ENCODE results near the gene FIGN.

- TF ChIP-seq CTCF (IDR thresholded peaks at IDR 0.05; ENCODE audit: low read depth, low read length), result no peak
- no peak for TF ChIP-seq MYC (IDR thresholded peaks at IDR 0.05; ENCODE audit: low read depth, low read length)
Measured at GRCh38 chr2:163756588-163756987, 20.8 kb upstream of the FIGN start.
